Measurements from ENCODE around the gene CDHR4. TPM values are rescaled to one million over a fixed set of nuclear protein-coding genes. Genes with fewer than 3 reads are reported as not detected.

CDHR4 gene
- total and polyA plus RNA-seq, 2 experiments from 2014 or later, result not detected

- no peak for DNase-seq
- Histone ChIP-seq H4K20me1 (ENCODE audit: insufficient read depth) (no peaks in the 10 kb centered on the region), H3K4me2 (ENCODE audit: unreplicated experiment) (no peak overlapping the region), H3K4me3 (no peak overlapping the region), H3K4me1 (ENCODE audit: insufficient read depth) (no peaks in the 10 kb centered on the region; the same call in 1 of the 2 replicates), H3K79me2 (ENCODE audit: insufficient read depth) (peaks cover 99% of the 10 kb centered on the region), H3K27ac (no peak overlapping the region), H3K9ac (no peak overlapping the region), H3K36me3 (ENCODE audit: low read depth) (0 out of 2 replicates have a peak, but pooled peaks cover 6% of the 10 kb centered on the region), H3K27me3 (replicated peaks; ENCODE audit: insufficient read depth) (no peaks in the 10 kb centered on the region), H3F3A (ENCODE audit: insufficient read depth) (0 out of 2 replicates have a peak, but pooled peaks cover 13% of the 10 kb centered on the region), H2AFZ (no peak overlapping the region), H3K9me3 (ENCODE audit: low read depth) (no peaks in the 10 kb centered on the region), H3K9me2 (ENCODE audit: insufficient read depth) (no peaks in the 10 kb centered on the region)
- in situ Hi-C loops (cut with MboI), result no loop called here
- 88 to 92% methylated on average over 2 of the region's 2 CpGs for WGBS, 2 experiments (ENCODE audit: low coverage in 1 of 2, low lambda C conversion rate in 2 of 2, missing lambda C conversion rate in 2 of 2)
- no peak for TF ChIP-seq EZH2 (IDR thresholded peaks at IDR 0.05; ENCODE audit: insufficient read depth, poor library complexity, severe bottlenecking)
Measured at GRCh38 chr3:49772703-49773102, 27.0 kb downstream of the CDHR4 start.

- TF ChIP-seq EZH2 (IDR thresholded peaks at IDR 0.05; ENCODE audit: insufficient read depth, poor library complexity, severe bottlenecking) (no peak), EZH2phosphoT487 (IDR thresholded peaks at IDR 0.05; ENCODE audit: insufficient read depth, low read depth) (no peak)
- no peak for DNase-seq
- no peaks in the 10 kb centered on the region; the same call in 1 of the 2 replicates for H3K4me1 ChIP-seq (ENCODE audit: insufficient read depth)
Measured at GRCh38 chr3:49771340-49771938, 28.2 kb downstream of the CDHR4 start.

GRCh38 chr3:49769926-49770325 lies 29.7 kb downstream of the CDHR4 start:
- H3K9ac ChIP-seq, result no peak overlapping the region
- no peak overlapping the region for H3K27ac ChIP-seq
- H3K9me3 ChIP-seq (ENCODE audit: low read depth), result no peaks in the 10 kb centered on the region
- H3F3A ChIP-seq (ENCODE audit: insufficient read depth), result 0 out of 2 replicates have a peak, but pooled peaks cover 9% of the 10 kb centered on the region
- DNase-seq, result no peak
- no peaks in the 10 kb centered on the region for H3K9me2 ChIP-seq (ENCODE audit: insufficient read depth)
- TF ChIP-seq EZH2 (IDR thresholded peaks at IDR 0.05; ENCODE audit: insufficient read depth, poor library complexity, severe bottlenecking), result no peak
- TF ChIP-seq EZH2phosphoT487 (IDR thresholded peaks at IDR 0.05; ENCODE audit: insufficient read depth, low read depth), result no peak
- H3K4me3 ChIP-seq, result no peak overlapping the region
- H4K20me1 ChIP-seq (ENCODE audit: insufficient read depth), result no peaks in the 10 kb centered on the region
- in situ Hi-C loops (cut with MboI), result no loop called here
- no peaks in the 10 kb centered on the region for H3K27me3 ChIP-seq (replicated peaks; ENCODE audit: insufficient read depth)
- no peak overlapping the region for H2AFZ ChIP-seq
- peaks cover 99% of the 10 kb centered on the region for H3K79me2 ChIP-seq (ENCODE audit: insufficient read depth)
- H3K36me3 ChIP-seq (ENCODE audit: low read depth), result no peaks in the 10 kb centered on the region
- no peaks in the 10 kb centered on the region; the same call in 1 of the 2 replicates for H3K4me1 ChIP-seq (ENCODE audit: insufficient read depth)
- no peak overlapping the region for H3K4me2 ChIP-seq (ENCODE audit: unreplicated experiment)

More at GRCh38 chr3:49771340-49771938, 28.2 kb downstream of the CDHR4 start:
- Histone ChIP-seq H2AFZ (no peak overlapping the region), H3K36me3 (ENCODE audit: low read depth) (0 out of 2 replicates have a peak, but pooled peaks cover 6% of the 10 kb centered on the region), H3K79me2 (ENCODE audit: insufficient read depth) (peaks cover 99% of the 10 kb centered on the region), H3K9me2 (ENCODE audit: insufficient read depth) (no peaks in the 10 kb centered on the region), H3K4me3 (no peak overlapping the region), H4K20me1 (ENCODE audit: insufficient read depth) (no peaks in the 10 kb centered on the region), H3K4me2 (ENCODE audit: unreplicated experiment) (no peak overlapping the region), H3K9me3 (ENCODE audit: low read depth) (no peaks in the 10 kb centered on the region), H3K27ac (no peak overlapping the region), H3K9ac (no peak overlapping the region), H3K27me3 (replicated peaks; ENCODE audit: insufficient read depth) (no peaks in the 10 kb centered on the region), H3F3A (ENCODE audit: insufficient read depth) (0 out of 2 replicates have a peak, but pooled peaks cover 13% of the 10 kb centered on the region)
- 14 to 24% methylated on average over 1 of the region's 1 CpG for WGBS, 2 experiments (ENCODE audit: low coverage in 1 of 2, low lambda C conversion rate in 2 of 2, missing lambda C conversion rate in 2 of 2)
- in situ Hi-C loops (cut with MboI), result no loop called here

DNA sequence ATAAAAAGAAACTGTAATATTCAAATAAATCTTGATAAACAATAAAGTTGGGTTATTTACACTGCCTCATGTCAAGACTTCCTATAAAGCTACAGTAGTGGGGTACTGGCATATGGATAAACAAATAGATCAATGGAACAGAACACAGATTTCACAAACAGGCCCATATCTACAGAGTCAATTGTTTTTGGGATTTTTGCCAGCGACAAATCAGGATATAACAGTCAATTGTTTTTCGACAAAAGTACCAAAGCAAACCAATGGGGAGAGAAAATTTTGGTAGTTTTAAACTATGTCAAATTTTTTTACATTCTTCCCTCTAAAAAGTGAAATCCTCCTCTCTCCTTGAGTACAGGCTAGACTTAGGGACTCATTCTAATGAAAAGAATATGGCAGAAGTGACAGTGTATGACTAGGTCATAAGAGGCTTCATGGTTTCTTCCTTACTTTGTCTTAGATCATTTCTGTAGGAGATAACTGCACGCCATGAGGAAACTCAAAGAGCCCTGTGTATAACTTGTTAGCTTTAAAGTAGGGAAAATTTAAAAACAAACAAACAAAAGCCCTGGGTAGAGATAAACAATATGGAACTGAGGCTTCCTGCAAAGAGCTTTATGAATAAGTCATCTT lies 30.3 kb downstream of the CDHR4 start:
- 95 to 100% methylated on average over 3 of the region's 3 CpGs for WGBS, 2 experiments (ENCODE audit: low coverage in 1 of 2, low lambda C conversion rate in 2 of 2, missing lambda C conversion rate in 2 of 2)
- H4K20me1 ChIP-seq (ENCODE audit: insufficient read depth), result no peaks in the 10 kb centered on the region
- H3K9ac ChIP-seq, result no peak overlapping the region
- H3K4me1 ChIP-seq (ENCODE audit: insufficient read depth), result no peaks in the 10 kb centered on the region; the same call in 1 of the 2 replicates
- no peak overlapping the region for H3K27ac ChIP-seq
- no peaks in the 10 kb centered on the region for H3K36me3 ChIP-seq (ENCODE audit: low read depth)
- no peak overlapping the region for H3K4me2 ChIP-seq (ENCODE audit: unreplicated experiment)
- no peak for TF ChIP-seq EZH2phosphoT487 (IDR thresholded peaks at IDR 0.05; ENCODE audit: insufficient read depth, low read depth)
- TF ChIP-seq EZH2 (IDR thresholded peaks at IDR 0.05; ENCODE audit: insufficient read depth, poor library complexity, severe bottlenecking), result no peak
- H3K9me2 ChIP-seq (ENCODE audit: insufficient read depth), result no peaks in the 10 kb centered on the region
- in situ Hi-C loops (cut with MboI), result no loop called here
- H3K4me3 ChIP-seq, result no peak overlapping the region
- H3K79me2 ChIP-seq (ENCODE audit: insufficient read depth), result peaks cover 99% of the 10 kb centered on the region
- H2AFZ ChIP-seq, result no peak overlapping the region
- no peaks in the 10 kb centered on the region for H3K9me3 ChIP-seq (ENCODE audit: low read depth)
- DNase-seq, result no peak
- H3F3A ChIP-seq (ENCODE audit: insufficient read depth), result 0 out of 2 replicates have a peak, but pooled peaks cover 4% of the 10 kb centered on the region
- no peaks in the 10 kb centered on the region for H3K27me3 ChIP-seq (replicated peaks; ENCODE audit: insufficient read depth)
